ENCODE measurements around the gene ACVR1B.

Gene ACVR1B

DNA sequence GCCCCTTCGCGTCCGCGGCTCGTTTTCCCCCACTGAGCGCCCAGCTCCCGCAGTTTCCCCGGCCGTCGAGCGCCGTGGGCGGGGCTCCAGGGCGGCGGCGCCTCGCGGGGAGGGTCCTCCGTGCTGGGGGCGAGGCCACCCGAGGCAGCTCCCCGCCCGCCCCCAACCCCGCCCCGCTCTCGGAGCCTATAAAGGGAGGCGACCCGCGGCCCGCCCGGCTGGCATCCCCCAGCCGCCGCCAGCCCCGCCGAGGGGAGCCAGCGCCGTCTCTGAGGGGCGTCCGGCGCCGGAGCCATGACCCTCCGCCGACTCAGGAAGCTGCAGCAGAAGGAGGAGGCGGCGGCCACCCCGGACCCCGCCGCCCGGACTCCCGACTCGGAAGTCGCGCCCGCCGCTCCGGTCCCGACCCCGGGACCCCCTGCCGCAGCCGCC, 55.2 kb downstream of the ACVR1B start, which contains the start of gene TAMALIN:
Gene TAMALIN (plus strand): TSS at position 221 of the 432 bp plus-strand sequence. CDS start 74 bp downstream, at position 295.
- peak; percentile 77 for DNase-seq

DNA sequence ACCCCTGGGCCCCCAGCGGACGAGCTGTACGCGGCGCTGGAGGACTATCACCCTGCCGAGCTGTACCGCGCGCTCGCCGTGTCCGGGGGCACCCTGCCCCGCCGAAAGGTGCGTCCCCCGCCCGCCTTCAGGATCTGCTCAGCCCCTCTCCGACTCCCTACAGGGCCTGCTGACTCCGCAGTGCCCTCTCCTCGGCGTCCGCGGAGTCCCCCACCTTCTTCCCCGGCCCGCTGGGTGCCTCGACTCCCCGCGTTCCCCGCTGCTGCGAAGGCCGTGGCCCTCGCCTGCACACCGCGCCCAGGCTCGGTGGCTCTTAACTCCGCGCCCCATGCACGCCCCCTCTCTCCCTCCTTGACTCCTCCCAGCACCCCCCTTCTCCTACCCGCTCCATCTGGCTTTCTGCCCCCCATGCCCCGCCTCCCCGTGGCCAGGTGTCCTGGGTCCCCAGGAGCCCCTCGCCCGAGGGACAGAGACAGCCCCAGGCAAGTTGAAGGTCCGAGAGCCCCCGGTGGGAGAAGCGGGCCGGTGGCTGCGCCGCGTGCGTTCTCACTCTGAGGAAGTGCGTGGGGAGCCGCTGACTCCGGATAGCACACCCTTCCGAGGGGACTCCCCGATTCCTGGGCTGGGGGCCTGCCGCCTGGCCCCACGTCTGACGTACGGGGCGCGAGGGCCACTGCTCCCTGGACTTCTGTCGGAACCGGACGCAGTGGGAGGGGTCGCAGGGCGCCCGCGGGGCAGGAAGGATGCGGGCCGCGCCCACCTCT, 55.8 kb downstream of the ACVR1B start:
- DNase-seq = peak; percentile 39

- DNase-seq = no peak
Measured at GRCh38 chr12:52007982-52008510, 56.5 kb downstream of the ACVR1B start.

- DNase-seq = no peak
Measured at GRCh38 chr12:52009081-52009751, 57.7 kb downstream of the ACVR1B start.

DNA sequence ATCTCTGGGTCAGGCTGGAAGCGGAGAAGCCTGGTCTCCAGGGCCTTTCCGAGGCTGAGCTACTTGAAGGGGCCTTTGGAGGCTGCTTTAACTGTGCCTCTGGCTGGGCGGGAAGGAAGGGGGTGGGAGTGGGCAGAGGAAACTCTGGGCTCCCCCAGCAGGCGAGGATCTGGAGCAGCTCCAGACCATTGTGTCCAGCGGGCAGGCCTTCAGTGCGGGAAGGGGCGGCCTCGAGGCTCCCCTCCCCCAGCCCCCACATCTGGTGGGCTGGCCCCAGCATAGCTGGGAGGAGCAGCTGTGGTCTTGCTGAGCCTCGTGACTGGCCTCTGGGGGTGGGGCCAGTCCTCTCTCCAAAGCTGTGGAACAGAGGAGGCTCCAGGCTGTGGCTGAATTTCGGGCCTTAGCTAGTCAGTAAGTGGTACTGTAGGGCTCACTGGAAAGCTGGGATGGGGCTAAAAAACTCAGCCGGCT, 58.7 kb downstream of the ACVR1B start:
- no peak for DNase-seq

DNA sequence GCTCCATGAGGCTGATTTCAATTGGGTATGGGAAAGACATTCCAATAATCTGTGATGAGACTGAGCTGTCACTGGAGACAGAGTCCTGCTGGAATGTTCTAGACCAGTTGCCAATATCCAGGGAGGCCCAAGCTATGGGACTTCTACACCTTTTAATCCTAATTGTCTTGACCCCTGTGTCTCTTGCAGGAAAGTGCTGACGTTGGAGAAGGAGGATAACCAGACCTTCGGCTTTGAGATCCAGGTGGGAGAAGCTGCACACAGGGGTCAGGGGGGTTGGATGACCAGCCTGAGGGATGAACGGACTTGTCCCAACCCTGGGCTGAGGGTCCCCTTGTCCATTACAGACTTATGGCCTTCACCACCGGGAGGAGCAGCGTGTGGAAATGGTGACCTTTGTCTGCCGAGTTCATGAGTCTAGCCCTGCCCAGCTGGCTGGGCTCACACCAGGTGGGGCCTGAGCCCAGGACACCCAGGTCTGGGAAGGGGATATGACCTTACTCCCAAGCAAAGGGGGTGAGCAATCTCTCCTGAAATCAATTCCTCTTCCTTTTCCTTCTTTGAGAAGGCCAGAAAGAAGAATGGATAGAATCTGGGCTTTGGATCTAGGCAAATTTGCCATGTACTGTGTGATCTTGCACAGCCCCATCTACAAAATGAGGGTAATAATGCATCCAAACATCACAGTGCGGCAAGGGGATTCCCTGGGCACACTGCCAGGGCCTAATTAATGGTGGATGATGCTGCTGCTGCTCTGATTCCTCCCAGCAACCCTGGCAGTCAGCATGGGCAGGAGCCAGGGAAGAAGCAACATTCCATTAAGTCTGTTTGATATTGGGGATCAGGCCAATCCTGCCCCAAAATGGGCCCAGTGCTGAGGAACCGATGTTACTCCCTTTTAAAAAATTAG, 59.4 kb downstream of the ACVR1B start:
- DNase-seq = no peak

DNA sequence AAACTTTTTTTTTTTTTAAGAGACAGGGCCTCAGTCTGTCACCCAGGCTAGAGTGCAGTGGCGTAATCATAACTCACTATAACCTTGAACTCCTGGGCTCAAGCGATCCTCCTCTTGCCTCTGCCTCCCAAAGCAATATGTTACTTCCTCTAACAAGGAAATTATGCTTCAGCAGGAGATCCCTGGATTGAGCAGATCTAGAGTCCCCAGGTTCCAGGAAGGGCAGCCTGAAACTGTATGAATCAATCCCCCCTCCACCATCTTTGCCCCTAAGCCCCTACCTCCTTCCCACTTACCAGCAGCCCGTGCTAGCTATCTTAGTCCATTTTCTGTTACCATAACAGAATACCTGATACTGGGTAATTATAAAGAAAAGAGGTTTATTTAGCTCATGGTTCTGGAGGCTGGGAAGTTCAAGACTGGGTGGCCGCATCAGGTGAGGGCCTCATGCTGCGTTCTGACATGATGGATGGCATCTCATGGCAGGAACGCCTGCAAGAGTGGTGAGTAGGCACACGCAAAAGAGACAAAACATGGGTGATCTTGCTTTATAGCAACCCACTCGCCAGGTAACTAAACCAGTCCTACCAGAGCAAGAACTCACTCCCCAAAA, 60.2 kb downstream of the ACVR1B start:
- no peak for DNase-seq

DNA sequence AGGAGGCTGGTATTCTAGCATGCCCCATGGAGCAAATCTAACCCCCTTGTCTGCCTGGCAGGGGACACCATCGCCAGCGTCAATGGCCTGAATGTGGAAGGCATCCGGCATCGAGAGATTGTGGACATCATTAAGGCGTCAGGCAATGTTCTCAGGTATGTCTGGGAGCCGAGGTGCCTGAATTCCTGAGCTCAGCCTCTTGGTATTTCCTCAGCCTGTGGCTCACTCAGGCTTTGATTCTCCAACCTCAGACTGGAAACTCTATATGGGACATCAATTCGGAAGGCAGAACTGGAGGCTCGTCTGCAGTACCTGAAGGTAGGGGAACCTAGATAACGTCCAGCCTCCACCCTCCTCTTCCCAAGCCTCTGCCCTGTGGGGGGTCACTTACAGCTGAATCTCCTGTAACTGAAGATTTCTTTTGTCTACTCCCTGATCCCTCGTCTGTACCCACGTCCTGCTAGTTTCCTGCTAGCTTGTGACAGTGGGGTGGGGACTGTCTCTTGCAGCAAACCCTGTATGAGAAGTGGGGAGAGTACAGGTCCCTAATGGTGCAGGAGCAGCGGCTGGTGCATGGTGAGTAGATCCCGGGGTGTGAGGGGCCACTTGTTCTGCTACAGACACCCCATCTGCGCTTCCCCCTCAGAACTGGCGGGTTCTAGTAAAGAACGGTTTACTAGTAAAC, 62.3 kb downstream of the ACVR1B start:
- no peak for DNase-seq

DNA sequence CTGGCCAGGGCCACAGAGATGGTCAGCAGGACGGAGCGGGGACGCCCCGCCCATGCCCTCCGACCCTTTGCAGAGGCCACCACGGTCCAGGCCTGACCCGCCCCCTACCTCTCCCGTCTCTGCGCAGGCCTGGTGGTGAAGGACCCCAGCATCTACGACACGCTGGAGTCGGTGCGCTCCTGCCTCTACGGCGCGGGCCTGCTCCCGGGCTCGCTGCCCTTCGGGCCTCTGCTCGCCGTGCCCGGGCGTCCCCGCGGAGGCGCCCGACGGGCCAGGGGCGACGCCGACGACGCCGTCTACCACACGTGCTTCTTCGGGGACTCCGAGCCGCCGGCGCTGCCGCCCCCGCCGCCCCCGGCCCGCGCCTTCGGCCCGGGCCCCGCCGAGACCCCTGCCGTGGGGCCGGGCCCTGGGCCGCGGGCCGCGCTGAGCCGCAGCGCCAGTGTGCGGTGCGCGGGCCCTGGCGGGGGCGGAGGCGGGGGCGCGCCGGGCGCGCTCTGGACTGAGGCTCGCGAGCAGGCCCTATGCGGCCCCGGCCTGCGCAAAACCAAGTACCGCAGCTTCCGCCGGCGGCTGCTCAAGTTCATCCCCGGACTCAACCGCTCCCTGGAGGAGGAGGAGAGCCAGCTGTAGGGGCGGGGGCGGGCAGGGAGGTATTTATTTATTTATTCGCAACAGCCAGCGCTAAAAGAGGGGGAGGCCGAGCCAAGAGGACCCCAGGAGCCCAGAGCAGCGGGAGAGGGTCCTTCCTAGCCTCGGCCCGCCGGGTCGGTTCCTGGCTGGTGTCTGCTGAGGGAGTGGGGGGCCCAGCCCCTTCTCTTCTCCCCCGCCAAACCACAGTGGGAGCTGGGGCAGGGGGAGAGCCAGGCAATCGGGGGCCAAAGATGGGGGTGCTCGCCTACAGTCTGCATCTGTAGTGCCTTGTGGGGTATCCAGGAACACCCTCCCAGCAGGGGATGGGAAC, 63.4 kb downstream of the ACVR1B start:
- no peak for DNase-seq

DNA sequence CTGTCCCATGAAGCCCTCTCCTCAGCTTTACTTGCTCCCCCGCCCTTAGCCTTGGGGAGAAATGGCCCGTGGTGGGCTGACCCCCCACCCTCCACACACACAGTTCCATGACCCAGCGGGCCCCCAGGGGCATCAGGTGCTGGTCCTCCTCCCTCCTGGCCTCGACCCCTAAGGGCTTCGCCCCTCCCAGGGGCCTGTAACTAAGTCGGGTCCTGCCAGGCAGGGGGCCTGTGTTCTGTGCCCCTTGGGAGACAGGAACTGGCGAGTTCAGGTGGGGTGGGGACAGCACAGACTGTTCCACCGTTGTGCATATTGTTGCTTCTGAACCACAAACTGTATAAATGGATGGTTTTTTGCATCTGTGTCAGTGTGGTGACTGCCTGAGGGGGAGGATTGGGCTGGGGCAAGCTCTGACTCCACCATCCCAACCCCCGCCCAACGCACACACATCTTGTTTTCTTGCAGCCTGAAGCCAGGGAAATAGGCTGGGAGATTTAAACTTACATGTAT, 64.1 kb downstream of the ACVR1B start:
- DNase-seq = no peak

GRCh38 chr12:52018433-52019112, 67.1 kb downstream of the ACVR1B start:
- DNase-seq = no peak

GRCh38 chr12:52019113-52019770, 67.7 kb downstream of the ACVR1B start:
- DNase-seq = no peak

GRCh38 chr12:52020539-52021336, 69.2 kb downstream of the ACVR1B start:
- peak; percentile 51 for DNase-seq

DNA sequence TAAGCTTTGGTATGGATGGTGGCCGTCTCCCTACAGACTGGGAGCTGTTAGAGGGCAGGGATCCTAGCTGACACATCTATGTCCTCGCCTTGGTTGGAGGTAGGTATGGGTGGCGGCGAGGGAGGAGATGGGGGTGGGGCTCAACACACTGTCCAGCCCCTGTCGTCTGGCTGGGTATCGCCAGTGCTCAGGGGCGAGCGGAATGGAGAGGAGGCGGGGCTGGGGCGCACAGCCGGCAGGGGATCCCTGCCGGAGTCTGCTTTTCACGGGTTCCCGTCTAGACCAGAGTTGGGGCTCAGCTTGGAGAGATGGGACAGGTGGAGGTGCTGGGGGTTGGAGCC, 71.3 kb downstream of the ACVR1B start:
- no peak for DNase-seq

DNA sequence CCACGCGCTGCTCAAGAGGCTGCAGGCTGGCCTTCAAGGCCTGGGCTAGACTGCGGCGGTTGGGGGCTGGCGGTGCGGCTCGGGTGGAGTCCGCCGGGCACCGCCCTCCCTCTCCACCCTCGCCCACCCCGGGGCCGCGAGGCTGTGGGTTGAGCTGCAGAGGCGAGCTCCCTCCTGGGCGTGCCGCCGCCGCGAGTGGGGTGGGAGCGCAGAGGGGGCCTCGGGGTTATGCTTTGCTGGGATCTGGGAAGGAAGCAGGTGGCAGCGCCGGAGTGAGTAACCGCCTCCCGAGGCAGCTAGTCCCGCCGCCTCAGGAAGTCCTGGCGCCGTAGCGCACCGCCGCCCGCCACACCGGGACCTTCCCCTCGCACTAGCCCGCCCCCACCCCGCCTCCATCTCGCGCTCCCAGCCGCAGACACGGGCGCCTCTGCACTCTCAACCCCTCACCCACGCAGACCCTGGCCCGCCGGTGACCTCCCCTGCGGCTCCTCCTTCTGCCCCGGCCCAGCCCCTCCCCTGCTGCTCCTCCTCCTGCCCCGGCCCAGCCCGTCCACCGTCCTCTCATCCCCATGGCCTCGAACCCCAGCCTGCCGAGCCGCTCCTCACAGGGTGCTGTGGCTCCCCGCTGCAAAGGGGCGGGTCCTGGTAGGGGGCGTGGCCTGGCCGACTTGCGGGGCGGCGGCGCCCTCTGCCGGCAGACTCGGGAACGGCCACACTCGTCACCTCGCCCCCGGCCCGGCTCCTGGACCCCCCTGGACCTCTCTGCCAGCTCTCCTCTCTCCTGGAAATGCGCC, 71.9 kb downstream of the ACVR1B start:
- peak; percentile 85 for DNase-seq

DNA sequence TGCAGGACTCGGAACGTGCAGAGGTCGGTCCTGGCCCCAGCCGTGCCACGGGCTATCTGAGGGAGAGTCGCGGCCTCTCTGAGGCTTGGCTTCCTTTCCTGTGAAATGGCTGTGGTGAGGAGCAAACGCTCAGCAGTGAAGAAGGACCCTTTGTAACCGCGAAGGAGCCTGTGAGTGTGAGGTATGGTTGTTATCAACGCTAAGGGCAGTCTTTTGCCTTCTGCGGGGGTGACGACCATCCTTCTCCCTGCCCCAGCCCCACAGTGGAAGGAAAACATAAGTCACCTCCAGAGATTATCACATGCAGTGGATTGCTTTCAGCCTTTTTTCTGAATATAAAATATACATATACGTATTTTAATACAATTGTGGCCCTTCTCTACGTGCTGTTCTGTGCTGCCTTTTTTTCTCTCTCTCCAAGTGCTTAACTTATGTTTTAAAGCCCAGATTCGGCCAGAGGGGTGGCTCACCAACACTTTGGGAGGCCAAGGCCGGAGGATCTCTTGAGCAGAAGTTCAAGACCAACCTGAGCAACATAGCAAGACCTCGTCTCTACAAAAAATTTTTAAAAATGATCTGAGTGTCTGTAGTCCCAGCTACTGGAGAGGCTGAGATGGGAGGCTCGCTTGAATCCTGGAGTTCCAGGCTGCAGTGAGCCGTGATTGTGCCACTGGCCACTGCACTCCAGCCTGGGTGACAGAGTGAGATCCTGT, 72.6 kb downstream of the ACVR1B start:
- DNase-seq = no peak

- DNase-seq = no peak
Measured at GRCh38 chr12:52024845-52025230, 73.3 kb downstream of the ACVR1B start.
